Measurements from ENCODE around the gene SPAST. TPM values are rescaled to one million over a fixed set of nuclear protein-coding genes. Genes with fewer than 3 reads are reported as not detected.

Gene SPAST
- total RNA-seq, 6 experiments from 2014 or later, result 11.6 to 13.6 (median 13.3) TPM

GRCh38 chr2:32108111-32108510 lies 44.8 kb downstream of the SPAST start:
- Mint-ChIP-seq H3K4me1 (ENCODE audit: low read depth) (no peaks in the 10 kb centered on the region), H3K27ac (no peak overlapping the region), H3K36me3 (ENCODE audit: low read depth) (peaks cover 20% of the 10 kb centered on the region; the same call in 1 of the 2 replicates), H3K9me3 (no peaks in the 10 kb centered on the region), H3K4me3 (no peak overlapping the region), H3K27me3 (ENCODE audit: insufficient read depth) (no peaks in the 10 kb centered on the region)
- no peak for DNase-seq
- TF ChIP-seq, protein P1, sequence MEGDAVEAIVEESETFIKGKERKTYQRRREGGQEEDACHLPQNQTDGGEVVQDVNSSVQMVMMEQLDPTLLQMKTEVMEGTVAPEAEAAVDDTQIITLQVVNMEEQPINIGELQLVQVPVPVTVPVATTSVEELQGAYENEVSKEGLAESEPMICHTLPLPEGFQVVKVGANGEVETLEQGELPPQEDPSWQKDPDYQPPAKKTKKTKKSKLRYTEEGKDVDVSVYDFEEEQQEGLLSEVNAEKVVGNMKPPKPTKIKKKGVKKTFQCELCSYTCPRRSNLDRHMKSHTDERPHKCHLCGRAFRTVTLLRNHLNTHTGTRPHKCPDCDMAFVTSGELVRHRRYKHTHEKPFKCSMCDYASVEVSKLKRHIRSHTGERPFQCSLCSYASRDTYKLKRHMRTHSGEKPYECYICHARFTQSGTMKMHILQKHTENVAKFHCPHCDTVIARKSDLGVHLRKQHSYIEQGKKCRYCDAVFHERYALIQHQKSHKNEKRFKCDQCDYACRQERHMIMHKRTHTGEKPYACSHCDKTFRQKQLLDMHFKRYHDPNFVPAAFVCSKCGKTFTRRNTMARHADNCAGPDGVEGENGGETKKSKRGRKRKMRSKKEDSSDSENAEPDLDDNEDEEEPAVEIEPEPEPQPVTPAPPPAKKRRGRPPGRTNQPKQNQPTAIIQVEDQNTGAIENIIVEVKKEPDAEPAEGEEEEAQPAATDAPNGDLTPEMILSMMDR (IDR thresholded peaks at IDR 0.05), result no peak

DNA sequence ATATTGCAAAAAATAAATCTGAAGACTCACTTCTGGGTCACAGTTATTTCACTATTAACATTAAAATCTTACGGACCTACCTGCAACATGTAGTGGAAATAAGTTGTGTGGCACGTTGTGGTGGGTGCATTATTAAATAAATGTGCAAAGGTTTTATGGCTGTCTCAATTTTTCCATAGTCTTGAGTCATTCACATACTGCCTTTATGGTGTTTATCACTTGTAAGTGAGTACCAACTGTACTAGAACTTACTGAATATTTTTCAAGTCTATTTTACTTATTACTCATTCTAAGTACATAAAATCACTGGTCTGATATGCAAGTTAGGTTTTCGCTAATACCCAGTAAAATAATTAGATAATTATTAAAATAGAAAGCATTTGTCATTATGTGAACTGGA lies 54.7 kb downstream of the SPAST start:
- no peaks in the 10 kb centered on the region for H3K9me3 Mint-ChIP-seq
- no peaks in the 10 kb centered on the region for H3K4me1 Mint-ChIP-seq (ENCODE audit: low read depth)
- TF ChIP-seq, protein P1 (IDR thresholded peaks at IDR 0.05), result no peak
- no peak for DNase-seq
- H3K27me3 Mint-ChIP-seq (ENCODE audit: insufficient read depth), result no peaks in the 10 kb centered on the region
- no peaks in the 10 kb centered on the region for H3K36me3 Mint-ChIP-seq (ENCODE audit: low read depth)
- H3K27ac Mint-ChIP-seq, result no peak overlapping the region
- no peak overlapping the region for H3K4me3 Mint-ChIP-seq

DNA sequence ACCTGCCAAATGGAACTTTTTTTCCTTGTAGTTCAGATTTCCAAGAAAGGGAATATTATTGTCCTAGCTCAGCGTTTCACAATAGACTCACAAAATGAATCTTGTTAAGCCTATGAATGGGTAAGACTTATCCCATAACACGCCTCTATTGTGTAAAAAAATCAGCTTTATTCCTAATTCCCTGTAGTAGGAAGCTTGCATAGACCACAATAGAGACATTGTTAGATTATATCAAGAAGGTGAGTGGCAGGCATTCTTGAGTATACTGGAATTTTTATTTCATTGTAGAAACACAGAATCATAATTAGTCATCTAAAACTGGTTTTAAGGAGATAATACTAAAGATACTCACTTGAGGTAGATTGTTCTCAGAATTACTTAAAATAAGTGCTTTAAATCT lies 55.8 kb downstream of the SPAST start:
- Mint-ChIP-seq H3K4me1 (ENCODE audit: low read depth) (no peaks in the 10 kb centered on the region), H3K4me3 (no peak overlapping the region), H3K27ac (no peak overlapping the region), H3K36me3 (ENCODE audit: low read depth) (peaks cover 4% of the 10 kb centered on the region; the same call in 1 of the 2 replicates), H3K27me3 (ENCODE audit: insufficient read depth) (no peaks in the 10 kb centered on the region), H3K9me3 (no peaks in the 10 kb centered on the region)
- TF ChIP-seq, protein P1 (IDR thresholded peaks at IDR 0.05), result no peak
- no peak for DNase-seq

- H3K4me3 Mint-ChIP-seq, result no peak overlapping the region
Observed at GRCh38 chr2:32124660-32125059, 61.3 kb downstream of the SPAST start.

GRCh38 chr2:32128636-32129035 lies 65.3 kb downstream of the SPAST start:
- Mint-ChIP-seq H3K4me1 (ENCODE audit: low read depth) (no peaks in the 10 kb centered on the region), H3K27me3 (ENCODE audit: insufficient read depth) (no peaks in the 10 kb centered on the region), H3K27ac (no peak overlapping the region), H3K4me3 (no peak overlapping the region), H3K36me3 (ENCODE audit: low read depth) (peaks cover 5% of the 10 kb centered on the region; the same call in 1 of the 2 replicates), H3K9me3 (no peaks in the 10 kb centered on the region)
- no peak for DNase-seq
- TF ChIP-seq, protein P1 (IDR thresholded peaks at IDR 0.05), result no peak

More at GRCh38 chr2:32124660-32125059, 61.3 kb downstream of the SPAST start:
- Mint-ChIP-seq H3K4me1 (ENCODE audit: low read depth) (no peaks in the 10 kb centered on the region), H3K27ac (no peak overlapping the region), H3K36me3 (ENCODE audit: low read depth) (peaks cover 5% of the 10 kb centered on the region; the same call in 1 of the 2 replicates), H3K9me3 (no peaks in the 10 kb centered on the region), H3K27me3 (ENCODE audit: insufficient read depth) (no peaks in the 10 kb centered on the region)
- TF ChIP-seq, protein P1 (IDR thresholded peaks at IDR 0.05), result no peak
- DNase-seq, result no peak

- DNase-seq, result no peak
- Mint-ChIP-seq H3K9me3 (no peaks in the 10 kb centered on the region), H3K27me3 (ENCODE audit: insufficient read depth) (no peaks in the 10 kb centered on the region), H3K27ac (no peak overlapping the region), H3K4me3 (no peak overlapping the region), H3K36me3 (ENCODE audit: low read depth) (peaks cover 1% of the 10 kb centered on the region; the same call in 1 of the 2 replicates), H3K4me1 (ENCODE audit: low read depth) (no peaks in the 10 kb centered on the region)
- TF ChIP-seq, protein P1 (IDR thresholded peaks at IDR 0.05), result no peak
Observed at GRCh38 chr2:32129086-32129485, 65.7 kb downstream of the SPAST start.
